SK-N-SH treated with all-trans-retinoic acid at 6 μM for 48 hours (cell line): ENCODE results near the gene SDCCAG8.

Experiments used
- ARNTL ChIP-seq: fragments of 450-650 bp; formaldehyde crosslinking; IDR thresholded peaks from 2 replicates; pipeline ENCODE4 v1.5.0; 2020; ENCODE audit warnings: low read depth, mild to moderate bottlenecking, moderate library complexity, borderline replicate concordance
- ESRRG ChIP-seq: fragments of 250-450 bp; sonication (Bioruptor Pico); IDR thresholded peaks from 2 replicates; pipeline ENCODE4 v1.6.1; 2021; ENCODE audit warnings: mild to moderate bottlenecking
- ISL1 ChIP-seq: fragments of 250-450 bp; sonication (Bioruptor Pico); IDR thresholded peaks from 2 replicates; pipeline ENCODE4 v2.1.2; 2022; ENCODE audit warnings: mild to moderate bottlenecking, moderate library complexity
- OSR1 ChIP-seq: fragments of 250-450 bp; sonication (Bioruptor Pico); IDR thresholded peaks from 2 replicates; pipeline ENCODE4 v1.8.0; 2022; ENCODE audit warnings: moderate library complexity, mild to moderate bottlenecking, inconsistent platforms
- PATZ1 ChIP-seq: fragments of 250-450 bp; sonication (Bioruptor Pico); IDR thresholded peaks from 2 replicates; pipeline ENCODE4 v1.8.0; 2020; ENCODE audit warnings: mild to moderate bottlenecking, moderate library complexity, borderline replicate concordance
- POU6F1 ChIP-seq: fragments of 250-450 bp; sonication (Bioruptor Pico); IDR thresholded peaks from 2 replicates; pipeline ENCODE4 v1.8.0; 2021; ENCODE audit warnings: low read depth, mild to moderate bottlenecking, moderate library complexity, borderline replicate concordance
- RARB ChIP-seq: fragments of 250-450 bp; sonication (Bioruptor Pico); IDR thresholded peaks from 2 replicates; pipeline ENCODE4 v1.8.0; 2021; ENCODE audit warnings: mild to moderate bottlenecking, moderate library complexity
- ZC3H10 ChIP-seq: fragments of 250-450 bp; sonication (Bioruptor Pico); IDR thresholded peaks from 2 replicates; pipeline ENCODE4 v1.5.1; 2021; ENCODE audit warnings: mild to moderate bottlenecking, moderate library complexity
- ZFP3 ChIP-seq: fragments of 250-450 bp; sonication (Bioruptor Pico); IDR thresholded peaks from 2 replicates; pipeline ENCODE4 v1.5.0; 2020; ENCODE audit warnings: mild to moderate bottlenecking, moderate library complexity
- ZFP30 ChIP-seq: fragments of 450-650 bp; formaldehyde crosslinking; IDR thresholded peaks from 2 replicates; pipeline ENCODE4 v1.5.0; 2022; ENCODE audit warnings: mild to moderate bottlenecking, moderate library complexity
- ZNF565 ChIP-seq: fragments of 450-650 bp; formaldehyde crosslinking; conservative IDR thresholded peaks from 2 replicates; pipeline ENCODE4 v1.5.0; 2020; ENCODE audit warnings: low read depth, mild to moderate bottlenecking, moderate library complexity
- ZNF70 ChIP-seq: fragments of 450-650 bp; formaldehyde crosslinking; IDR thresholded peaks from 2 replicates; pipeline ENCODE4 v1.5.0; 2020; ENCODE audit warnings: mild to moderate bottlenecking, moderate library complexity
- TF ChIP-seq, protein P1 (sequence below): fragments of 250-450 bp; sonication (Bioruptor Pico); IDR thresholded peaks from 2 replicates; pipeline ENCODE4 v1.5.1; 2020; ENCODE audit warnings: low read depth, mild to moderate bottlenecking, moderate library complexity
- TF ChIP-seq, protein P2 (sequence below): fragments of 250-450 bp; sonication (Bioruptor Pico); IDR thresholded peaks from 2 replicates; pipeline ENCODE4 v1.5.1; 2021; ENCODE audit warnings: mild to moderate bottlenecking, moderate library complexity

- TF ChIP-seq ESRRG (CRISPR knock-in tag) (no peak), PATZ1 (CRISPR knock-in tag) (no peak), ZFP3 (CRISPR knock-in tag) (no peak), OSR1 (no peak), ARNTL (CRISPR knock-in tag) (no peak), ZC3H10 (CRISPR knock-in tag) (no peak), POU6F1 (CRISPR knock-in tag) (no peak), ZNF565 (CRISPR knock-in tag) (no peak), ZNF70 (CRISPR knock-in tag) (no peak), ISL1 (no peak), RARB (no peak), ZFP30 (CRISPR knock-in tag) (no peak)
- TF ChIP-seq, protein P1, sequence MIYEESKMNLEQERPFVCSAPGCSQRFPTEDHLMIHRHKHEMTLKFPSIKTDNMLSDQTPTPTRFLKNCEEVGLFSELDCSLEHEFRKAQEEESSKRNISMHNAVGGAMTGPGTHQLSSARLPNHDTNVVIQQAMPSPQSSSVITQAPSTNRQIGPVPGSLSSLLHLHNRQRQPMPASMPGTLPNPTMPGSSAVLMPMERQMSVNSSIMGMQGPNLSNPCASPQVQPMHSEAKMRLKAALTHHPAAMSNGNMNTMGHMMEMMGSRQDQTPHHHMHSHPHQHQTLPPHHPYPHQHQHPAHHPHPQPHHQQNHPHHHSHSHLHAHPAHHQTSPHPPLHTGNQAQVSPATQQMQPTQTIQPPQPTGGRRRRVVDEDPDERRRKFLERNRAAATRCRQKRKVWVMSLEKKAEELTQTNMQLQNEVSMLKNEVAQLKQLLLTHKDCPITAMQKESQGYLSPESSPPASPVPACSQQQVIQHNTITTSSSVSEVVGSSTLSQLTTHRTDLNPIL (CRISPR knock-in tag) = no peak
- TF ChIP-seq, protein P2, sequence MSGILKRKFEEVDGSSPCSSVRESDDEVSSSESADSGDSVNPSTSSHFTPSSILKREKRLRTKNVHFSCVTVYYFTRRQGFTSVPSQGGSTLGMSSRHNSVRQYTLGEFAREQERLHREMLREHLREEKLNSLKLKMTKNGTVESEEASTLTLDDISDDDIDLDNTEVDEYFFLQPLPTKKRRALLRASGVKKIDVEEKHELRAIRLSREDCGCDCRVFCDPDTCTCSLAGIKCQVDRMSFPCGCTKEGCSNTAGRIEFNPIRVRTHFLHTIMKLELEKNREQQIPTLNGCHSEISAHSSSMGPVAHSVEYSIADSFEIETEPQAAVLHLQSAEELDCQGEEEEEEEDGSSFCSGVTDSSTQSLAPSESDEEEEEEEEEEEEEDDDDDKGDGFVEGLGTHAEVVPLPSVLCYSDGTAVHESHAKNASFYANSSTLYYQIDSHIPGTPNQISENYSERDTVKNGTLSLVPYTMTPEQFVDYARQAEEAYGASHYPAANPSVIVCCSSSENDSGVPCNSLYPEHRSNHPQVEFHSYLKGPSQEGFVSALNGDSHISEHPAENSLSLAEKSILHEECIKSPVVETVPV (CRISPR knock-in tag) = no peak
These were observed 259.1 kb downstream of the SDCCAG8 start for GRCh38 chr1:243514927-243515326.
